Measurements from ENCODE around the gene USP43. TPM values are rescaled to one million over a fixed set of nuclear protein-coding genes. Genes with fewer than 3 reads are reported as not detected.

The USP43 gene
- polyA plus RNA-seq, 1 experiment = not detected

GRCh38 chr17:9611557-9611956, 33.8 kb upstream of the USP43 start:
- POLR2A ChIA-PET = no interaction called here
- CTCF ChIA-PET = no interaction called here
- H3K4me3 ChIP-seq (ENCODE audit: low read depth, low read length) = no peak overlapping the region

GRCh38 chr17:9612006-9612405, 33.3 kb upstream of the USP43 start:
- ChIA-PET CTCF (no interaction called here), POLR2A (no interaction called here)
- H3K9me3 ChIP-seq (ENCODE audit: control insufficient read depth, insufficient read depth, low read length) = peaks cover 3% of the 10 kb centered on the region; the same call in 1 of the 2 replicates
- DNase-seq (ENCODE audit: low read depth, low spot score) = no peak
- TF ChIP-seq CTCF (IDR thresholded peaks at IDR 0.05; ENCODE audit: low read depth, low read length) = no peak
- no peak overlapping the region for H3K4me3 ChIP-seq (ENCODE audit: low read depth, low read length)
- H3K27me3 ChIP-seq (ENCODE audit: control insufficient read depth, insufficient read depth, low read length) = no peaks in the 10 kb centered on the region
- H3K27ac ChIP-seq (ENCODE audit: low read depth, low read length) = no peak overlapping the region

More at GRCh38 chr17:9611557-9611956, 33.8 kb upstream of the USP43 start:
- no peak for TF ChIP-seq CTCF (IDR thresholded peaks at IDR 0.05; ENCODE audit: low read depth, low read length)
- no peak overlapping the region for H3K27ac ChIP-seq (ENCODE audit: low read depth, low read length)
- H3K27me3 ChIP-seq (ENCODE audit: control insufficient read depth, insufficient read depth, low read length) = no peaks in the 10 kb centered on the region
- H3K9me3 ChIP-seq (ENCODE audit: control insufficient read depth, insufficient read depth, low read length) = peaks cover 3% of the 10 kb centered on the region
- DNase-seq (ENCODE audit: low read depth, low spot score) = no peak

DNA sequence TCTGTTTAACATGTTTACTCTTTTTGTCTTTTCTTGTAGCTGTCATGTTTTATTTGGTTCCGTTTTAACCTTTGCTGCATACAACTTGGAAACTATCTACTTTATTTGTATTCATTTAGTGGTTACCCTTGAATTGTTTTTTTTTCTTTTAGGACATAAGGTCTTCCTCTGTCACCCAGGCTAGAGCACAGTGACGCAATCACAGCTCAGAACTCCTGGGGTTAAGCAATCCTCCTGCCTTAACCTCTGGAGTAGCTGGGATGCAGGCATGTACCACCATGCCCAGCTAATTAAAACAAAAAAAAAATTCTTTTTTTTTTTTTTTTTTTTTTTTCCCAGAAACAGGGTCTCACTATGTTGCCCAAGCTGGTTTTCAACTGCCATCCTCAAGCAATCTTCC, 29.8 kb upstream of the USP43 start:
- no peak overlapping the region for H3K27ac ChIP-seq (ENCODE audit: low read depth, low read length)
- H3K4me3 ChIP-seq (ENCODE audit: low read depth, low read length) = no peak overlapping the region
- no peaks in the 10 kb centered on the region for H3K27me3 ChIP-seq (ENCODE audit: control insufficient read depth, insufficient read depth, low read length)
- POLR2A ChIA-PET = no interaction called here
- no peak for TF ChIP-seq CTCF (IDR thresholded peaks at IDR 0.05; ENCODE audit: low read depth, low read length)
- DNase-seq (ENCODE audit: low read depth, low spot score) = no peak
- H3K9me3 ChIP-seq (ENCODE audit: control insufficient read depth, insufficient read depth, low read length) = 0 out of 2 replicates have a peak, but pooled peaks cover 3% of the 10 kb centered on the region
- CTCF ChIA-PET = no interaction called here

GRCh38 chr17:9622961-9623360, 22.4 kb upstream of the USP43 start:
- CTCF ChIA-PET = no interaction called here
- Histone ChIP-seq H3K4me3 (ENCODE audit: low read depth, low read length) (no peak overlapping the region), H3K27ac (ENCODE audit: low read depth, low read length) (no peak overlapping the region), H3K9me3 (ENCODE audit: control insufficient read depth, insufficient read depth, low read length) (no peaks in the 10 kb centered on the region), H3K27me3 (ENCODE audit: control insufficient read depth, insufficient read depth, low read length) (no peaks in the 10 kb centered on the region)
- POLR2A ChIA-PET = no interaction called here
- no peak for DNase-seq (ENCODE audit: low read depth, low spot score)
- no peak for TF ChIP-seq CTCF (IDR thresholded peaks at IDR 0.05; ENCODE audit: low read depth, low read length)

DNA sequence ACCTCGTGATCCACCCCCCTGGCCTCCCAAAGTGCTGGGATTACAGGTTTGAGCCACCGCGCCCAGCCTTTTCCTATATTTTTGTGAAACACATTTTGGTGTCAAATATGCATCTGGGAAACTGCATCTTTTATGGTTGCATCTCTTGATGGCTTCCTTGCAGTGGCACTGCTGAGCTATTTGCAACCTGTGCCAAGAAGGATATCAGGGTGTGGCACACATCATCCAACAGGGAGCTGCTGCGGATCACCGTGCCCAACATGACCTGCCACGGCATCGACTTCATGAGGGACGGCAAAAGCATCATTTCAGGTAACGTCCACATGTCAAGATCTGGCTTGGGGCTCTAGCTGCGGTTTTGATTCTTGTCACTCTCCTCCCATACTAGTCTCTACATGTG, 16.8 kb upstream of the USP43 start:
- Histone ChIP-seq H3K9me3 (ENCODE audit: control insufficient read depth, insufficient read depth, low read length) (peaks cover 37% of the 10 kb centered on the region), H3K4me3 (ENCODE audit: low read depth, low read length) (no peak overlapping the region), H3K27ac (ENCODE audit: low read depth, low read length) (no peak overlapping the region), H3K27me3 (ENCODE audit: control insufficient read depth, insufficient read depth, low read length) (no peaks in the 10 kb centered on the region)
- ChIA-PET CTCF (interaction anchor here (1.1 kb wide), 1 partner anchor 988 kb away, joined by 3 read pairs; no protein-coding TSS in a partner anchor), POLR2A (no interaction called here)
- DNase-seq (ENCODE audit: low read depth, low spot score) = no peak
- no peak for TF ChIP-seq CTCF (IDR thresholded peaks at IDR 0.05; ENCODE audit: low read depth, low read length)

Data from AG04450 (cell line).